IPS DF 6.9 (cell line): ENCODE measurements around the gene AMBN.

ENCODE experiments used
- DNase-seq: peaks from one replicate; pipeline ENCODE4 v3.0.0-alpha.2; 2013; ENCODE audit warnings: low read depth, low spot score
- H3K27ac ChIP-seq: one replicate; pipeline ENCODE4 v1.5.1; 2013; ENCODE audit warnings: low read length, control low read depth
- H3K27me3 ChIP-seq: 2 replicates; pipeline ENCODE4 v1.6.1; 2013; ENCODE audit warnings: mild to moderate bottlenecking, low read length; ENCODE audit not compliant: control insufficient read depth, insufficient read depth
- H3K36me3 ChIP-seq: 2 replicates; pipeline ENCODE4 v1.6.1; 2013; ENCODE audit warnings: low read length; ENCODE audit not compliant: control insufficient read depth, insufficient read depth
- H3K4me1 ChIP-seq: 2 replicates; pipeline ENCODE4 v1.6.1; 2013; ENCODE audit warnings: low read length; ENCODE audit not compliant: control insufficient read depth, insufficient read depth
- H3K4me3 ChIP-seq: 2 replicates; pipeline ENCODE4 v1.5.1; 2013; ENCODE audit warnings: mild to moderate bottlenecking, low read length
- H3K9me3 ChIP-seq: 2 replicates; pipeline ENCODE4 v1.6.1; 2013; ENCODE audit warnings: low read length, inconsistent platforms; ENCODE audit not compliant: control insufficient read depth, insufficient read depth
- WGBS: extraction: QIAGEN DNeasy Blood & Tissue Kit; methylation state at CpG from one replicate; pipeline ENCODE4 v1.1.7; 2013; ENCODE audit warnings: mixed read lengths, missing lambda C conversion rate; ENCODE audit not compliant: insufficient read length, insufficient coverage; 5-methylcytosine and 5-hydroxymethylcytosine counted together

The AMBN gene

GRCh38 chr4:70608324-70608723, 16.3 kb downstream of the AMBN start:
- Histone ChIP-seq H3K27me3 (no peaks in the 10 kb centered on the region), H3K4me3 (no peak overlapping the region), H3K27ac (no peak overlapping the region), H3K36me3 (no peaks in the 10 kb centered on the region), H3K9me3 (no peaks in the 10 kb centered on the region), H3K4me1 (no peaks in the 10 kb centered on the region)
- WGBS: no CpG with 5 or more reads among the region's 2 CpGs
- DNase-seq: no peak

- no peaks in the 10 kb centered on the region for H3K27me3 ChIP-seq
- DNase-seq: no peak
- no CpG with 5 or more reads among the region's 9 CpGs for WGBS
- no peak overlapping the region for H3K4me3 ChIP-seq
- H3K27ac ChIP-seq: no peak overlapping the region
- H3K9me3 ChIP-seq: no peaks in the 10 kb centered on the region
- H3K4me1 ChIP-seq: no peaks in the 10 kb centered on the region
- H3K36me3 ChIP-seq: no peaks in the 10 kb centered on the region
Measured at GRCh38 chr4:70613306-70614183, 21.5 kb downstream of the AMBN start.

GRCh38 chr4:70614184-70614555, 22.1 kb downstream of the AMBN start:
- H3K9me3 ChIP-seq: no peaks in the 10 kb centered on the region
- no CpG with 5 or more reads among the region's 3 CpGs for WGBS
- no peaks in the 10 kb centered on the region for H3K4me1 ChIP-seq
- H3K27me3 ChIP-seq: no peaks in the 10 kb centered on the region
- no peak for DNase-seq
- no peak overlapping the region for H3K4me3 ChIP-seq
- no peak overlapping the region for H3K27ac ChIP-seq
- no peaks in the 10 kb centered on the region for H3K36me3 ChIP-seq

GRCh38 chr4:70619288-70619687, 27.2 kb downstream of the AMBN start:
- H3K27ac ChIP-seq: no peak overlapping the region
- no CpG with 5 or more reads among the region's 4 CpGs for WGBS

GRCh38 chr4:70619778-70620177, 27.7 kb downstream of the AMBN start:
- Histone ChIP-seq H3K4me3 (no peak overlapping the region), H3K4me1 (no peaks in the 10 kb centered on the region), H3K27me3 (no peaks in the 10 kb centered on the region), H3K27ac (no peak overlapping the region), H3K9me3 (no peaks in the 10 kb centered on the region), H3K36me3 (no peaks in the 10 kb centered on the region)
- WGBS: no CpG with 5 or more reads among the region's 2 CpGs
- no peak for DNase-seq

More at GRCh38 chr4:70619288-70619687, 27.2 kb downstream of the AMBN start:
- H3K9me3 ChIP-seq: no peaks in the 10 kb centered on the region
- H3K4me3 ChIP-seq: no peak overlapping the region
- H3K36me3 ChIP-seq: no peaks in the 10 kb centered on the region
- no peaks in the 10 kb centered on the region for H3K4me1 ChIP-seq
- no peaks in the 10 kb centered on the region for H3K27me3 ChIP-seq
- DNase-seq: no peak

- Histone ChIP-seq H3K27ac (no peak overlapping the region), H3K9me3 (no peaks in the 10 kb centered on the region), H3K36me3 (no peaks in the 10 kb centered on the region), H3K4me3 (no peak overlapping the region), H3K4me1 (no peaks in the 10 kb centered on the region), H3K27me3 (no peaks in the 10 kb centered on the region)
- WGBS: no CpG with 5 or more reads among the region's 3 CpGs
- DNase-seq: no peak
Measured at GRCh38 chr4:70623323-70623722, 31.3 kb downstream of the AMBN start.

- H3K9me3 ChIP-seq: no peaks in the 10 kb centered on the region
- WGBS: no CpG with 5 or more reads among the region's 1 CpG
- no peak overlapping the region for H3K4me3 ChIP-seq
- no peak for DNase-seq
- no peaks in the 10 kb centered on the region for H3K36me3 ChIP-seq
- no peak overlapping the region for H3K27ac ChIP-seq
- H3K27me3 ChIP-seq: no peaks in the 10 kb centered on the region
- no peaks in the 10 kb centered on the region for H3K4me1 ChIP-seq
Measured at GRCh38 chr4:70624226-70624793, 32.3 kb downstream of the AMBN start.

GRCh38 chr4:70627620-70628019, 35.6 kb downstream of the AMBN start:
- WGBS: no CpG with 5 or more reads among the region's 1 CpG
- no peak overlapping the region for H3K4me3 ChIP-seq
- H3K36me3 ChIP-seq: no peaks in the 10 kb centered on the region
- H3K4me1 ChIP-seq: no peaks in the 10 kb centered on the region
- H3K27me3 ChIP-seq: no peaks in the 10 kb centered on the region
- H3K9me3 ChIP-seq: no peaks in the 10 kb centered on the region
- H3K27ac ChIP-seq: no peak overlapping the region
- DNase-seq: no peak

GRCh38 chr4:70628444-70628843, 36.4 kb downstream of the AMBN start, which contains the start of gene ENAM:
Gene ENAM, plus strand, starts transcription at chr4:70628744. Its CDS starts 757 bp downstream, at chr4:70629501.
- no peak within 1 kb of the TSS for H3K27ac ChIP-seq
- H3K27me3 ChIP-seq: no peaks in the 10 kb centered on the region
- DNase-seq: no peak
- H3K9me3 ChIP-seq: no peaks in the 10 kb centered on the region
- no peaks in the 10 kb centered on the region for H3K4me1 ChIP-seq
- H3K4me3 ChIP-seq: no peak within 1 kb of the TSS
- no CpG with 5 or more reads among the region's 2 CpGs for WGBS
- H3K36me3 ChIP-seq: no peaks in the 10 kb centered on the region

GRCh38 chr4:70629469-70630090, 37.5 kb downstream of the AMBN start:
- Histone ChIP-seq H3K4me1 (no peaks in the 10 kb centered on the region), H3K4me3 (no peak overlapping the region), H3K27ac (no peak overlapping the region), H3K27me3 (no peaks in the 10 kb centered on the region), H3K9me3 (no peaks in the 10 kb centered on the region), H3K36me3 (no peaks in the 10 kb centered on the region)
- WGBS: no CpG with 5 or more reads among the region's 1 CpG
- no peak for DNase-seq
